SU-DHL-6 (cell line): ENCODE results near the gene TGM2.

Experiments
- EZH2phosphoT487 ChIP-seq: fragments of 200-600 bp; sonication (generic), shearing (Covaris generic); conservative IDR thresholded peaks from 2 replicates; pipeline ENCODE4 v1.6.1; 2018; ENCODE audit warnings: mild to moderate bottlenecking, antibody characterized with exemption, low read length, moderate library complexity, mixed read lengths
- TF ChIP-seq, protein P1 (sequence below): fragments of 200-600 bp; sonication (generic); IDR thresholded peaks from one replicate; pipeline ENCODE4 v1.5.1; 2017; ENCODE audit warnings: antibody characterized with exemption, mild to moderate bottlenecking, low read length, moderate library complexity; ENCODE audit not compliant: insufficient read depth, poor library complexity, severe bottlenecking

GRCh38 chr20:38120625-38120988, 44.5 kb downstream of the TGM2 start:
- TF ChIP-seq, protein P1, sequence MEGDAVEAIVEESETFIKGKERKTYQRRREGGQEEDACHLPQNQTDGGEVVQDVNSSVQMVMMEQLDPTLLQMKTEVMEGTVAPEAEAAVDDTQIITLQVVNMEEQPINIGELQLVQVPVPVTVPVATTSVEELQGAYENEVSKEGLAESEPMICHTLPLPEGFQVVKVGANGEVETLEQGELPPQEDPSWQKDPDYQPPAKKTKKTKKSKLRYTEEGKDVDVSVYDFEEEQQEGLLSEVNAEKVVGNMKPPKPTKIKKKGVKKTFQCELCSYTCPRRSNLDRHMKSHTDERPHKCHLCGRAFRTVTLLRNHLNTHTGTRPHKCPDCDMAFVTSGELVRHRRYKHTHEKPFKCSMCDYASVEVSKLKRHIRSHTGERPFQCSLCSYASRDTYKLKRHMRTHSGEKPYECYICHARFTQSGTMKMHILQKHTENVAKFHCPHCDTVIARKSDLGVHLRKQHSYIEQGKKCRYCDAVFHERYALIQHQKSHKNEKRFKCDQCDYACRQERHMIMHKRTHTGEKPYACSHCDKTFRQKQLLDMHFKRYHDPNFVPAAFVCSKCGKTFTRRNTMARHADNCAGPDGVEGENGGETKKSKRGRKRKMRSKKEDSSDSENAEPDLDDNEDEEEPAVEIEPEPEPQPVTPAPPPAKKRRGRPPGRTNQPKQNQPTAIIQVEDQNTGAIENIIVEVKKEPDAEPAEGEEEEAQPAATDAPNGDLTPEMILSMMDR: no peak
- no peak for TF ChIP-seq EZH2phosphoT487
